Stimulated activated memory B cell treated with anti-CD40 and anti-IgM and Interleukin-4, amounts not matched to agents 10 μg/mL and 1 μg/mL and 100 μg/mL, for 72 hours (primary cell): Measurements from ENCODE around the gene VPS72.

ENCODE experiments used
- ATAC-seq: fragments of 150-1000 bp; cut with Tn5 transposase; 2 replicates; pipeline ENCODE4 v1.10.0; 2021
- H3K27ac Mint-ChIP-seq: one replicate; pipeline ENCODE4 v1.8.0; 2022; ENCODE audit warnings: mild to moderate bottlenecking, mixed read lengths
- H3K27me3 Mint-ChIP-seq: one replicate; pipeline ENCODE4 v1.8.0; 2022; ENCODE audit warnings: mixed read lengths
- H3K36me3 Mint-ChIP-seq: one replicate; pipeline ENCODE4 v1.8.0; 2022; ENCODE audit warnings: mixed read lengths
- H3K4me1 Mint-ChIP-seq: one replicate; pipeline ENCODE4 v1.8.0; 2022; ENCODE audit warnings: mixed read lengths
- H3K4me3 Mint-ChIP-seq: one replicate; pipeline ENCODE4 v1.8.0; 2022; ENCODE audit warnings: mild to moderate bottlenecking, moderate library complexity, mixed read lengths
- H3K9me3 Mint-ChIP-seq: one replicate; pipeline ENCODE4 v1.8.0; 2022; ENCODE audit warnings: mixed read lengths

Gene VPS72

GRCh38 chr1:151165281-151165737 is 24.7 kb downstream of the VPS72 start:
- H3K4me1 Mint-ChIP-seq, result peaks cover 34% of the 10 kb centered on the region
- peaks cover 5% of the 10 kb centered on the region for H3K36me3 Mint-ChIP-seq
- H3K27me3 Mint-ChIP-seq, result no peaks in the 10 kb centered on the region
- peak overlapping the region; percentile 73 for H3K4me3 Mint-ChIP-seq
- H3K27ac Mint-ChIP-seq, result peak overlapping the region; percentile 79
- no peaks in the 10 kb centered on the region for H3K9me3 Mint-ChIP-seq
- ATAC-seq, result no peak

GRCh38 chr1:151164732-151165280 is 25.2 kb downstream of the VPS72 start:
- Mint-ChIP-seq H3K36me3 (peaks cover 7% of the 10 kb centered on the region), H3K27me3 (no peaks in the 10 kb centered on the region), H3K27ac (peak overlapping the region; percentile 79), H3K4me3 (peak overlapping the region; percentile 73), H3K4me1 (peaks cover 35% of the 10 kb centered on the region), H3K9me3 (no peaks in the 10 kb centered on the region)
- no peak for ATAC-seq

- peak overlapping the region; percentile 85 for H3K27ac Mint-ChIP-seq
- ATAC-seq, result no peak
- H3K9me3 Mint-ChIP-seq, result no peaks in the 10 kb centered on the region
- no peaks in the 10 kb centered on the region for H3K27me3 Mint-ChIP-seq
- H3K36me3 Mint-ChIP-seq, result peaks cover 30% of the 10 kb centered on the region
- H3K4me1 Mint-ChIP-seq, result peaks cover 48% of the 10 kb centered on the region
- peak overlapping the region; percentile 48 for H3K4me3 Mint-ChIP-seq
Measured at GRCh38 chr1:151159373-151159772, 30.6 kb downstream of the VPS72 start.

- Mint-ChIP-seq H3K27me3 (no peaks in the 10 kb centered on the region), H3K27ac (peak overlapping the region; percentile 85), H3K4me3 (no peak overlapping the region), H3K36me3 (peaks cover 30% of the 10 kb centered on the region), H3K4me1 (peaks cover 45% of the 10 kb centered on the region), H3K9me3 (no peaks in the 10 kb centered on the region)
- no peak for ATAC-seq
Measured at GRCh38 chr1:151158751-151159251, 31.2 kb downstream of the VPS72 start.

- Mint-ChIP-seq H3K27me3 (no peaks in the 10 kb centered on the region), H3K4me1 (peaks cover 45% of the 10 kb centered on the region), H3K27ac (peak overlapping the region; percentile 85), H3K36me3 (peaks cover 30% of the 10 kb centered on the region), H3K9me3 (no peaks in the 10 kb centered on the region), H3K4me3 (peak overlapping the region; percentile 95)
- ATAC-seq, result no peak
Measured at GRCh38 chr1:151158326-151158725, 31.7 kb downstream of the VPS72 start.

GRCh38 chr1:151157067-151157531 is 32.9 kb downstream of the VPS72 start:
- peak overlapping the region; percentile 85 for H3K27ac Mint-ChIP-seq
- H3K4me1 Mint-ChIP-seq, result peaks cover 38% of the 10 kb centered on the region
- peak overlapping the region; percentile 95 for H3K4me3 Mint-ChIP-seq
- no peaks in the 10 kb centered on the region for H3K9me3 Mint-ChIP-seq
- H3K27me3 Mint-ChIP-seq, result no peaks in the 10 kb centered on the region
- ATAC-seq, result peak; percentile 67
- peaks cover 30% of the 10 kb centered on the region for H3K36me3 Mint-ChIP-seq

GRCh38 chr1:151156515-151156819 is 33.5 kb downstream of the VPS72 start, which contains the start of gene TNFAIP8L2:
TSS of gene TNFAIP8L2 (plus strand) at chr1:151156649. CDS start at chr1:151158698, 2,049 bp downstream.
- Mint-ChIP-seq H3K4me3 (peak within 1 kb of the TSS; percentile 95), H3K9me3 (no peaks in the 10 kb centered on the region), H3K36me3 (peaks cover 30% of the 10 kb centered on the region), H3K4me1 (peaks cover 38% of the 10 kb centered on the region), H3K27ac (peak within 1 kb of the TSS; percentile 85), H3K27me3 (no peaks in the 10 kb centered on the region)
- ATAC-seq, result peak; percentile 94

GRCh38 chr1:151147665-151148064 is 42.3 kb downstream of the VPS72 start:
- H3K4me1 Mint-ChIP-seq, result peaks cover 11% of the 10 kb centered on the region
- H3K36me3 Mint-ChIP-seq, result no peaks in the 10 kb centered on the region
- ATAC-seq, result no peak
- H3K27me3 Mint-ChIP-seq, result peaks cover 11% of the 10 kb centered on the region
- no peaks in the 10 kb centered on the region for H3K9me3 Mint-ChIP-seq
- peak overlapping the region; percentile 2 for H3K4me3 Mint-ChIP-seq
- H3K27ac Mint-ChIP-seq, result no peak overlapping the region

GRCh38 chr1:151147132-151147503 is 42.9 kb downstream of the VPS72 start:
- Mint-ChIP-seq H3K9me3 (no peaks in the 10 kb centered on the region), H3K27me3 (peaks cover 11% of the 10 kb centered on the region), H3K36me3 (no peaks in the 10 kb centered on the region), H3K4me3 (peak overlapping the region; percentile 86), H3K4me1 (peaks cover 16% of the 10 kb centered on the region), H3K27ac (peak overlapping the region; percentile 3)
- no peak for ATAC-seq

- Mint-ChIP-seq H3K4me1 (peaks cover 18% of the 10 kb centered on the region), H3K9me3 (no peaks in the 10 kb centered on the region), H3K4me3 (peak within 1 kb of the TSS; percentile 86), H3K27me3 (peaks cover 11% of the 10 kb centered on the region), H3K27ac (peak within 1 kb of the TSS; percentile 3), H3K36me3 (no peaks in the 10 kb centered on the region)
- peak; percentile 99 for ATAC-seq
Measured at GRCh38 chr1:151146412-151147131, 43.4 kb downstream of the VPS72 start, which contains the start of gene SEMA6C. TSS of gene SEMA6C (minus strand) at chr1:151146631. CDS start at chr1:151142621, 4,010 bp downstream.

- peak overlapping the region; percentile 3 for H3K27ac Mint-ChIP-seq
- H3K4me3 Mint-ChIP-seq, result peak overlapping the region; percentile 86
- no peaks in the 10 kb centered on the region for H3K9me3 Mint-ChIP-seq
- H3K27me3 Mint-ChIP-seq, result peaks cover 11% of the 10 kb centered on the region
- ATAC-seq, result peak; percentile 14
- H3K36me3 Mint-ChIP-seq, result no peaks in the 10 kb centered on the region
- peaks cover 18% of the 10 kb centered on the region for H3K4me1 Mint-ChIP-seq
Measured at GRCh38 chr1:151146072-151146411, 44.0 kb downstream of the VPS72 start.

- H3K27ac Mint-ChIP-seq, result no peak overlapping the region
- peaks cover 18% of the 10 kb centered on the region for H3K4me1 Mint-ChIP-seq
- ATAC-seq, result no peak
- peak overlapping the region; percentile 86 for H3K4me3 Mint-ChIP-seq
- no peaks in the 10 kb centered on the region for H3K36me3 Mint-ChIP-seq
- H3K27me3 Mint-ChIP-seq, result peaks cover 11% of the 10 kb centered on the region
- H3K9me3 Mint-ChIP-seq, result no peaks in the 10 kb centered on the region
Measured at GRCh38 chr1:151145304-151146071, 44.5 kb downstream of the VPS72 start.

GRCh38 chr1:151144474-151145303 is 45.3 kb downstream of the VPS72 start:
- no peaks in the 10 kb centered on the region for H3K36me3 Mint-ChIP-seq
- peaks cover 11% of the 10 kb centered on the region for H3K27me3 Mint-ChIP-seq
- no peak overlapping the region for H3K4me3 Mint-ChIP-seq
- H3K4me1 Mint-ChIP-seq, result peaks cover 18% of the 10 kb centered on the region
- ATAC-seq, result no peak
- H3K9me3 Mint-ChIP-seq, result no peaks in the 10 kb centered on the region
- H3K27ac Mint-ChIP-seq, result no peak overlapping the region

- Mint-ChIP-seq H3K27me3 (peaks cover 11% of the 10 kb centered on the region), H3K4me3 (no peak overlapping the region), H3K36me3 (no peaks in the 10 kb centered on the region), H3K9me3 (no peaks in the 10 kb centered on the region), H3K4me1 (peaks cover 18% of the 10 kb centered on the region), H3K27ac (no peak overlapping the region)
- ATAC-seq, result no peak
Measured at GRCh38 chr1:151143986-151144385, 46.0 kb downstream of the VPS72 start.
